Measurements from ENCODE around the gene MRPL9. TPM values are rescaled to one million over a fixed set of nuclear protein-coding genes. Genes with fewer than 3 reads are reported as not detected.

The MRPL9 gene
- total RNA-seq, 2 experiments from 2014 or later: 152 to 164 TPM

- no peak for TF ChIP-seq CTCF (IDR thresholded peaks at IDR 0.05)
- no peaks in the 10 kb centered on the region for H3K36me3 ChIP-seq (ENCODE audit: insufficient read depth, low read length)
- intact Hi-C loops (cut with DNase I, micrococcal nuclease): no loop called here
- Mint-ChIP-seq H3K36me3 (ENCODE audit: low read depth) (no peaks in the 10 kb centered on the region), H3K27me3 (peaks cover 92% of the 10 kb centered on the region), H3K27ac (no peak overlapping the region), H3K4me1 (ENCODE audit: low read depth) (peaks cover 34% of the 10 kb centered on the region), H3K4me3 (no peak overlapping the region), H3K9me3 (no peaks in the 10 kb centered on the region)
- DNase-seq: no peak
- H3K27me3 ChIP-seq (ENCODE audit: control insufficient read depth in 1 of 2, insufficient read depth in 2 of 2, low read length in 2 of 2): peaks cover 48 to 56% of the 10 kb centered on the region in 2 experiments
- H3K27ac ChIP-seq (ENCODE audit: low read depth in 1 of 2, low read length in 2 of 2): no peak overlapping the region
- peaks cover 0 to 5% of the 10 kb centered on the region in 2 experiments for H3K9me3 ChIP-seq (ENCODE audit: control insufficient read depth in 1 of 2, insufficient read depth in 1 of 2, low read length in 2 of 2)
- peaks cover 25% of the 10 kb centered on the region for H3K4me1 ChIP-seq (ENCODE audit: insufficient read depth, low read length)
- no peak overlapping the region for H3K4me3 ChIP-seq (ENCODE audit: low read length)
- ChIA-PET POLR2A (no interaction called here), CTCF (no interaction called here)
- ATAC-seq (ENCODE audit: poor library complexity): no peak
Measured at GRCh38 chr1:151718011-151718431, 45.3 kb downstream of the MRPL9 start.

- H3K4me1 Mint-ChIP-seq (ENCODE audit: low read depth): peaks cover 29% of the 10 kb centered on the region
- TF ChIP-seq CTCF (IDR thresholded peaks at IDR 0.05): no peak
- H3K27me3 Mint-ChIP-seq: peaks cover 93% of the 10 kb centered on the region
- H3K9me3 Mint-ChIP-seq: no peaks in the 10 kb centered on the region
- intact Hi-C loops (cut with DNase I, micrococcal nuclease): no loop called here
- POLR2A ChIA-PET: no interaction called here
- Histone ChIP-seq H3K4me3 (ENCODE audit: low read length) (no peak within 1 kb of the TSS), H3K9me3 (ENCODE audit: control insufficient read depth in 1 of 2, insufficient read depth in 1 of 2, low read length in 2 of 2) (peaks cover 0 to 5% of the 10 kb centered on the region in 2 experiments), H3K27ac (ENCODE audit: low read depth in 1 of 2, low read length in 2 of 2) (no peak within 1 kb of the TSS), H3K4me1 (ENCODE audit: insufficient read depth, low read length) (peaks cover 24% of the 10 kb centered on the region), H3K36me3 (ENCODE audit: insufficient read depth, low read length) (no peaks in the 10 kb centered on the region), H3K27me3 (ENCODE audit: control insufficient read depth in 1 of 2, insufficient read depth in 2 of 2, low read length in 2 of 2) (peaks cover 47 to 48% of the 10 kb centered on the region in 2 experiments)
- H3K4me3 Mint-ChIP-seq: no peak within 1 kb of the TSS
- CTCF ChIA-PET: no interaction called here
- no peak within 1 kb of the TSS for H3K27ac Mint-ChIP-seq
- ATAC-seq (ENCODE audit: poor library complexity): peak; percentile 42
- DNase-seq: peak in 5 of 14 experiments; percentile 6 to 57 (median 19)
- no peaks in the 10 kb centered on the region for H3K36me3 Mint-ChIP-seq (ENCODE audit: low read depth)
Measured at GRCh38 chr1:151716771-151717631, 46.3 kb downstream of the MRPL9 start, which contains the start of gene CELF3. Gene CELF3 (minus strand): TSS chr1:151716803. CDS start chr1:151716020, 783 bp downstream.

- Mint-ChIP-seq H3K9me3 (no peaks in the 10 kb centered on the region), H3K36me3 (ENCODE audit: low read depth) (no peaks in the 10 kb centered on the region), H3K4me3 (no peak overlapping the region), H3K27ac (no peak overlapping the region), H3K4me1 (ENCODE audit: low read depth) (peaks cover 23% of the 10 kb centered on the region), H3K27me3 (peaks cover 87% of the 10 kb centered on the region)
- ChIA-PET POLR2A (no interaction called here), CTCF (no interaction called here)
- no peak for DNase-seq
- Histone ChIP-seq H3K36me3 (ENCODE audit: insufficient read depth, low read length) (no peaks in the 10 kb centered on the region), H3K4me3 (ENCODE audit: low read length) (no peak overlapping the region), H3K27ac (ENCODE audit: low read depth in 1 of 2, low read length in 2 of 2) (no peak overlapping the region), H3K27me3 (ENCODE audit: control insufficient read depth in 1 of 2, insufficient read depth in 2 of 2, low read length in 2 of 2) (peaks cover 43 to 48% of the 10 kb centered on the region in 2 experiments), H3K4me1 (ENCODE audit: insufficient read depth, low read length) (peaks cover 18% of the 10 kb centered on the region), H3K9me3 (ENCODE audit: control insufficient read depth in 1 of 2, insufficient read depth in 1 of 2, low read length in 2 of 2) (peaks cover 0 to 5% of the 10 kb centered on the region in 2 experiments)
- no peak for ATAC-seq (ENCODE audit: poor library complexity)
- intact Hi-C loops (cut with DNase I, micrococcal nuclease): no loop called here
- TF ChIP-seq CTCF (IDR thresholded peaks at IDR 0.05): no peak
Measured at GRCh38 chr1:151716405-151716762, 46.9 kb downstream of the MRPL9 start.
